ENCODE data around the gene SYT11.
"Not testable (repeated sequence)": the region's sequence is repeated elsewhere in the genome, so short reads cannot be mapped to it uniquely, and the experiment has no call there.

The SYT11 gene, protein sequence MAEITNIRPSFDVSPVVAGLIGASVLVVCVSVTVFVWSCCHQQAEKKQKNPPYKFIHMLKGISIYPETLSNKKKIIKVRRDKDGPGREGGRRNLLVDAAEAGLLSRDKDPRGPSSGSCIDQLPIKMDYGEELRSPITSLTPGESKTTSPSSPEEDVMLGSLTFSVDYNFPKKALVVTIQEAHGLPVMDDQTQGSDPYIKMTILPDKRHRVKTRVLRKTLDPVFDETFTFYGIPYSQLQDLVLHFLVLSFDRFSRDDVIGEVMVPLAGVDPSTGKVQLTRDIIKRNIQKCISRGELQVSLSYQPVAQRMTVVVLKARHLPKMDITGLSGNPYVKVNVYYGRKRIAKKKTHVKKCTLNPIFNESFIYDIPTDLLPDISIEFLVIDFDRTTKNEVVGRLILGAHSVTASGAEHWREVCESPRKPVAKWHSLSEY

DNA sequence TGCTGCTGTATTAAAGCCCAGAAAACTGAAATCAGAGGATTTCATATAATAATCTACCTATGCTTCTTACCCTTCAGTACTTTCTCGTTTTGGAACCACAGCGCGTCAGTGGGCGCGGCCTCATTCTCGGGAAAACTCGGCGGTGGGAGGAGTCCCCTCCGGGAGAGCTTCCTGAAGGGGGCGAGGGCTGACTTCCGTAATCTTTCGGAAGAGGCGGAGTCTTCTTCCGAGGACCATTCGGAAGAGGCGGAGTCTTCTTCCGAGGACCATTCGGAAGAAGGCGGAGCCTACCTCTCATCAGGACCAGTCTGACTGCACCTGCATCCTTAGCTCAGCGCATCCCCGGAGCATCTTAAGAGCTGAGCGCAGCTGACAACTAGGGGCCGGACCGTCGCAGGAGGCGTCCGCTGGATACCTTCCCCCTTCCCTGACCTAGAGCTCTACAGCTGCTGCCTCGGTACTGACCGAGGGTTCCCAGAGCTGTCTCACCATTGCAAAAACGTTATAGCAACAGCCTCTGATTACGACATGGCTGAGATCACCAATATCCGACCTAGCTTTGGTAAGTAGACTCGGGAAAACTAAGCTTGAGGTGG, at the start of gene SYT11:
TSS of gene SYT11 (plus strand) at position 334 of the 596 bp plus-strand sequence. CDS start at position 529, 195 bp downstream.
- DNase-seq = peak; percentile 93

DNA sequence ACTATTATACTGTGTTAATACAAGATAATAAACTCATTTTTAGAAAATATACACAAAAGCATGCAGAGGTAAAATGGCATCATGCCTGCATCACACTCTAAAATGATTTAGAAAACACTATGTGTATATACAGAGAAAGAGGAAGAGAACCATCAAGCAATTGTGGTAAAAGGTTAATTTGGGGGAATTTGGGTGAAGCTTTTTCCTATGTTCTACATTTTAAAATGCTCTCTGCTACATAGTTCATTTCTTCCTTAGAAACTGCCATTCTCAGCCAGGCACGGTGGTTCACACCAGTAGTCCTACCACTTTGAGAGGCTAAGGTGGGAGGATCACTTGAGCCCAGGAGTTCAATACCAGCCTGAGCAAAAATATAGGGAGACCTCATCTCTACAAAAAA, 46.5 kb upstream of the SYT11 start:
- DNase-seq = no peak

DNA sequence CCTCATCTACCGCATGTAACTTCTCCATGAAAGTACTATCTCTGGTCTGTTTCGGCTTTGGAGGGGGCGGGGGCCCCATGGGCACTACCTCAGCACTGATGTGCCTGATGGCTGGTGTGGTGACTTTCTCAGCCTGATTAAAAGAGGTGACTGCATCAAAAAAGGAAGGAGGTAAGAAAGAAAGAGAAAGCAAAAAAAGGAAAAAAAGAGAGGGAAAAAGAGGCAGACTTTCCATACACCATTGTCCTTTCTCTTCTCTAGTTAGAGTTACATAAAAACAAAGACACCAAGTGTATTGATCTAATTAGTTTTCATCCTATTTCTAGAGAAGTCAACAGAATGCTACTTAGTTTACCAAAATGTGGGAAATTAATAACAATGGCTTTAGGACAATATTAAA, 45.7 kb upstream of the SYT11 start:
- DNase-seq = no peak

DNA sequence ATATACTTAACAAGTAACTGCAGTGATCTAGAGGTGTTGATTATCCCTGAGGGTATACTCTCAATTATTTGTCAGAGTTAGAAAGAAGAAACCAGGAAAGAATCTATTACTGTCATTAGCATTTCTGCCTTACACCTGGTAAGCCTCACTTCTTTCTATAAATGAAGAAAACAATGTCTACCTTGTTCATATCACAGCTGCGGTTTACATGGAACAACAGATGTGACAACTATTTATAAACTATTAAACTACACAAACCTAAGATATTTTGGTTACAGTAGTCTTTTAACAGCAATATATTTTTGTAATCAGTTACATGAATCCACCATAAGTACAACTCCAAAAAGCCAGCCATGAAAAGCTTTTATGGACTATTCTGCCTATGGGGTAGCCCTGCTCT, 43.0 kb upstream of the SYT11 start:
- DNase-seq = no peak

DNA sequence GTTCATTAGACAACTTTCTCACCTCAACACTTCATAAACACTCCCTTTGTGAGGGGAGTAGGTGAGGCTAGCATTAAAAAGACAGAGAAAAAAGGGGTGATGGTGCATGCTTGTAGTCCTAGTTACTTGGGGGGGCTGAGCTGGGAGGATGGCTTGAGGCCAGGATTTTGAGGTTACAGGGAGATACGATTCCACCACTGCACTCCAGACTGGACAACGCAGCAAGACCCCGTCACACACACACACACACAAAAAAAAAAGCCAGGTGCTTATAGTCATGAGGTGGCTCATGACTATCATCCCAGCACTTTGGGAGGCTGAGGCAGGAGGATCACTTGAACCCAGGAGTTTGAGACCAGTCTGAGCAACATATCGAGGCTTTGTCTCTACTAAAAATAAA, 31.9 kb upstream of the SYT11 start:
- no peak for DNase-seq

DNA sequence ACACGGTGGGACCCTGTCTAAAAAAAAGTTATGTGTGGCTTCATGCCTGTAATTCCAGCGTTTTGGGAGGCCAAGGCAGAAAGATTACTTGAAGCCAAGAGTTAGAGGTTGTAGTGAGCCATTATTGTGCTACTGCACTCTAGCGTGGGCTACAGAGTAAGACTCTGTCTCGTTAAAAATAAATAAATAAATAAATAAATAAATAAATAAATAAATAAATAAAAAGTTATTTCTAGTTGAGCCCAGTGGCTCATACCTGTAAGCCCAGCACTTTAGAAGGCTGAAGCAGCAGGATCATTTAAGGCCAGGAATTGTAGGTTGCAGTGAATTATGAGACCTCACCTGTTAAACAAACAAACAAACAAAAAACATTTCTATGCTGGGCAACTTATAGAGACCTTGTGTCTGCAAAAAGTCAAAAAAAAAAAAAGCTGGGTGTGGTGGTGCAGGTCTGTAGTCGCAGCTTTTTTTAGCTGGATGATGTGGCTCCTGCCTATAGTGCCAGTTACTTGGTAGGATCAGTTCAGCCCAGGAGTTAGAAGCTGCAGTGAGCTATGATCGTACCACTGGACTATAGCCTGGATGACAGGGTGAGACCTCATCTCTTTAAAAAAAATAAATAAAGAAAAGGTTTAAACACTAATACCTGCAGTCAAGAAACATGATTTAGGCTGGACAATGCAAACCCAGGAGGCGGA, 27.9 kb upstream of the SYT11 start:
- no peak for DNase-seq

DNA sequence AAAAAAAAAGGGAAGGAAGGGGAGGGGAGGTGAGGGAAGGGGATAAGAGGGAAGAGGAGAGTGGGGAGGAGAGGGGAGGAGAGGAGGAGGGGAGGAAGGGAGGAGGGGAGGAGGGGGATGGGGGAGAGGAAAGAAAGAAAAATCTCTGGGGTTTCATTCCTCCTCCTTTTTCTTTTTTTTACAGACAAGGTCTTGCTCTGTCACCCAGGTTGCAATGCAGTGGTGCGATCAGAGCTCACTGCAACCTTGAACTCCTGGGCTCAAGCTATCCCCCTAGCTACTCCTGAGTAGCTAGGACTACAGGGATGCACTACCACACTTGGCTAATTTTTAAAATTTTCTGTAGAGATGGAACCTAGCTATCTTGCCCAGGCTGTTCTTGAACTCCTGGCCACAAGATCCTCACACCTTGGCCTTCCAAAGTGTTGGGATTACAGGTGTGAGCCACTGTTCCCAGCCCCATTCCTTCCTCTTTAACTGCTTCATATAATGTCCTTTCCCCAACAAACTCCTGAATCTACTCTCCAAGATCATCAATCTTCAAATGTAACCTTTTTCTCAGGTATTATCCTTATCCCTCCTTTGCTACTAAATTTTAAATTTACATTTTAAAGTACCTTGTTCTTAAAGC, 25.6 kb upstream of the SYT11 start:
- DNase-seq = no peak

DNA sequence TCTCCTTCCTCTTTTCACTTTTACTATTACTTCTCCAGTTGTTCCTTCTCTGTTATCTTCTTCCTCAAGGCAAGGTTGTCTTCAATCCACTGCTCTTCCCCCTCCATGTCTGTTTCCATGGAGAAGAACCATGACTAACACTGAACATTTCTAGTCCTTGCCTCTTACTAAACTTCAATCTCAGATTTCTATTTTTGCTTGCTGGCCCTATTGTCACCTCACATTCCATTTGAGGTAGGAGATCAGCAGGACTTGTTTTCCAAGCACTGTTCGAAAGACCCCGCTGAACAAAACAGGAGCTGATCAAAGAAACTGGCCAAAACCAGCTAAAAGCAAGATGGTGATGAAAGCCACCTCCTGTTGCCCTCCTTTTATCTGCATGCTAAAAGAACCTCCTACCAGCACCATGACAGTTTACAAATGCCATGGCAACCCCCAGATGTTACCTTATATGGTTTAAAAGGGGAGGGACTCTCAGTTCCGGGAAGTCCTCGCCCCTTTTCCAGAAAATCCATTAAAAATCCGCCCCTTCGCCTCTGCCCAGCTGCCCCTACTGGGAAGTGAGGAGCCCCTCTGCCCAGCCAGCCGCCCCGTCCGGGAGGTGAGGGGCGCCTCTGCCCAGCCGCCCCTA, 25.0 kb upstream of the SYT11 start:
- no peak for DNase-seq

DNA sequence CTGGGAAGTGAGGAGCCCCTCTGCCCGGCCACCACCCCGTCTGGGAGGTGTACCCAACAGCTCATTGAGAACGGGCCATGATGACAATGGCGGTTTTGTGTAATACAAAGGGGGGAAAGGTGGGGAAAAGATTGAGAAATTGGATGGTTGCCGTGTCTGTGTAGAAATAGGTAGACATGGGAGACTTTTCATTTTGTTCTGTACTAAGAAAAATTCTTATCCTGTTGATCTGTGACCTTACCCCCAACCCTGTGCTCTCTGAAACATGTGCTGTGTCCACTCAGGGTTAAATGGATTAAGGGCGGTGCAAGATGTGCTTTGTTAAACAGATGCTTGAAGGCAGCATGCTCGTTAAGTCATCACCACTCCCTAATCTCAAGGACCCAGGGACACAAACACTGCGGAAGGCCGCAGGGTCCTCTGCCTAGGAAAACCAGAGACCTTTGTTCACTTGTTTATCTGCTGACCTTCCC, 24.4 kb upstream of the SYT11 start:
- not testable (repeated sequence) for DNase-seq

DNA sequence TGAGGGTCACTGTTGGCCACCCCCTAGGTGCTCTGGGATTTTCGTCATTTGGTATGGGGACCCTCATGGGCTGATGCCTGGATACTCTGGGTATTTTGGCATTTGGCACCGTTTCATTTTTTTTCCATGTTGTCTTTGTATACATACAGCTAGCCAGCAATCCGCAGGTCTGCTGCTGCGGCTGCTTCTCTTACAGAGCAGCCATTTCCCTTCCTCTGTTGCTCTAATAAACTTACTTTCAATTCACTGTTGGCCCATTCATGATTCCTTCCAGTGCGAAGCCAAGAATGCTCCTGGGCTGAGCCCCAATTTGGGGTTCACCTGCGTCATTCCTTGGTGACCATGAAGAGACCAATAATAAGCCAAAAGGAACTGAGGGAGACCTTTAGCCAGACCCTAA, 23.8 kb upstream of the SYT11 start:
- no peak for DNase-seq

DNA sequence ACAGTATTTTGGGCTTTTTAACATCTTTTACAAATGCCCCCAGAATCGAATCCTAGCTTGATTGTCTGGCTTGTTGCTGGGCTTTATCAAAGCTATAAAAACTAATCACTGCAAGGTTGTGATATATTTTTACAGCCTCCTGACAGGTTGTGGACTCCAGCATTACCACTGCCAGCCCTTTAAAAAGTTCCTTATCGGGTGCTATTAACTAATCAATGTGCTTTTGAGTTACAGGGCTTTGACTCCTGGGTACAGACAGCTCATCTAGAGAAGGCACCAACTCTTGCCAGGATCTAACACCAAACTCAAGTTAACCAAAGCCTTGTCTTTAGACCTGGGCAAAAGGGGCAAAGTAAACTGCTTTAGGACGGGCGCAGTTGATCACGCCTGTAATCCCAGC, 19.0 kb upstream of the SYT11 start:
- DNase-seq = no peak

DNA sequence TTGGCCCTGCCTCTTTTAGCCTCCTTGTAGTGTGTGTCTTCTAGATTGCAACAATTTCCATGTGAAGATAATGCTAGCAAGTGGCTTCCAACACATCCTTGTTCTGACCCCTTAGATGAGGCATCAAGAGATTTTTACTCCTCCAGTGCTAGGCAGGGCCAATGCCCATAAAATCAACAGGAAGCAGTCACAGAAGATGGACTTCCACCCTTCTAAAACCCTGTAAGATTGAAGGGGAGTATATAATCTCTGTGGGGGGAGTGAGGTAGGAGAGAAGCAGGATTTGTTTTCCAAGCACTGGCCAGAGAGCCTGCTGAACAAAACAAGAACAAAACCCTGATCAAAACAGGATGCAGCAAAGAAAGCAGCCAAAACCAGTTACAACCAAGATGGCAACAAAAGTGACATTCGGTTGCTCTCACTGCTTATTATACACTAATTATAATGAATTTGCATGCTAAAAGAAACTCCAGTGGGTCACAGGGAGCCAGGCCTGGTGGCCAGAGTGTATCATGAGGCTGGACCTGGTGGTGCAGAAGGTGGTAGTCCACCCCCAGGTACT, 14.4 kb upstream of the SYT11 start:
- DNase-seq = no peak

DNA sequence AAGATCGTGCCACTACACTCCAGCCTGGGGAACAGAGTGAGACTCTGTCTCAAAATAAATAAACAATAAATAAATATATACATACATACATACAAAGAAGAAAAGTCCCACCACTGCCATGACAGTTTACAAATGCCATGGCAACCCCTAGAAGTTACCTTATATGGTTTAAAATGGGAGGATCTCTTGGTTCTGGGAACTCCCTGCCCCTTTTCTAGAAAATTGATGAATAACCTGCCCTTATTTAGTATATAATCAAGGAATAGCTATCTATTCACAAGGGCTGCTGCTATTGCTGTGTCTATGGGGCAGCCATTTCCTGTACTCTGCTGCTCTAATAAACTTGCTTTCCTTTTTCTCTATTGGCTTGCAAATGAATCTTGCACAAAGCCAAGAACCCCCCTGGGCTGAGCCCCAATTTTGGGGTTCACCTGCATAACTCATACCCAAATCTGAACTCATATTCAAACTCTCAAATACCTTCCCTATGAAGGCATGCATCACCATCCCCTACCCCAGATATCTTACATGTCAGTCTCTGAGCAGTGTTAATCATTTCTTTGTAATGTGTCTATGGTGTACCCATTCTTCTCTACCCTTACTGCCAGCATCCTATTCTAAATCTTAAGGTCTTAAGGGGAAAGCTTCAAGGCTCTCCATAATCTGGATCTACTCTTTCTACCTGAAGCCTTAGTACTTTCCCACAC, 11.4 kb upstream of the SYT11 start:
- DNase-seq = no peak

DNA sequence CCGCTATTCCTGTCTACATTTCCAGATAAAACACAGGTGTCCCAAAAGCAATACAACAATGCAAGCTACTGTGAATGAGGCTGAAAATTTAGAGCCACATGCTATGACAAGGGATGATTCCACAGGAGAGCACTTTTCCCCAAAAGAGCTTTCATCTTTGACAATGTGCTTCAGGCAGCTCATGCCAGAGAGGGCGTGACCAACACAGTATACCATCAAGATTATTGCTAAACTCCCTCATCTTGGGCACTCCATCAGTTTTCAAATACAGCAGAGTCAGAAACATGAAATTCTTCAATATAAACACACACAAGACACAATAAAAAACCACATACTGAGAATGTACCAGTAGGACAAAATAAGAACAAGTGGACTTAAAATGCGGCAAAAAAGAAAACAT, 9.0 kb upstream of the SYT11 start:
- no peak for DNase-seq

DNA sequence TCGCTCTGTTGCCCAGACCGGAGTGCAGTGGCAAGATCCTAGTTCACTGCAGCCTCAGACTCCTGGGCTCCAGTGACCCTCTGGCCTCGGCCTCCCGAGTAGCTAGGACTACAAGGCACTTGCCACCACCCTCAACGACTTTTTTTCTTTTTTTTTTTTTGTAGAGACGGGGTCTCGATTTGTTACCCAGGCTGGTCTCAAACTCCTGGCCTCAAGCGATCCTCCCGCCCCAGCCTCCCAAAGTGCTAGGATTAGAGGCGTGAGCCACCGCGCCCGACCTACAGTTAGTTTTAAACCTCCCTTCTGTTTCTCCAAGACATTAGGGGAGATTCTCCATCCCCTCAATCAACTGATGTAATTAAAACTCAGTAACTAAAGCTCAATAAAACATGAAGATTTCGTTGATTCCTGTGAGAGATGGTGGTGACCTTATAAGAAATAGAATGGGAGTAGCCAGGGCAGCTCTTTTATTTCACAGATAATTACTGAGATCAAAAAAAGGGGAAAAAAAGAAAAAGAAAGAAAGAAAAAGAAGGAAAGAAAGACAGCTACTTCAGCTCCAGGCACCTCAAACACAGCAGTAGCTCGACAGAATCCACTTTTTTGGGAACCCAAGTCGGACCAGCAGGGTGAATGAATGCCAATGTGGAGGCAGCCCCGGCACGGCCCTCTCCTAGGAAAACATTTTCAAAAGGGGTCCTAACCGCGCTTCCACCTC, 3.0 kb upstream of the SYT11 start:
- DNase-seq = no peak

DNA sequence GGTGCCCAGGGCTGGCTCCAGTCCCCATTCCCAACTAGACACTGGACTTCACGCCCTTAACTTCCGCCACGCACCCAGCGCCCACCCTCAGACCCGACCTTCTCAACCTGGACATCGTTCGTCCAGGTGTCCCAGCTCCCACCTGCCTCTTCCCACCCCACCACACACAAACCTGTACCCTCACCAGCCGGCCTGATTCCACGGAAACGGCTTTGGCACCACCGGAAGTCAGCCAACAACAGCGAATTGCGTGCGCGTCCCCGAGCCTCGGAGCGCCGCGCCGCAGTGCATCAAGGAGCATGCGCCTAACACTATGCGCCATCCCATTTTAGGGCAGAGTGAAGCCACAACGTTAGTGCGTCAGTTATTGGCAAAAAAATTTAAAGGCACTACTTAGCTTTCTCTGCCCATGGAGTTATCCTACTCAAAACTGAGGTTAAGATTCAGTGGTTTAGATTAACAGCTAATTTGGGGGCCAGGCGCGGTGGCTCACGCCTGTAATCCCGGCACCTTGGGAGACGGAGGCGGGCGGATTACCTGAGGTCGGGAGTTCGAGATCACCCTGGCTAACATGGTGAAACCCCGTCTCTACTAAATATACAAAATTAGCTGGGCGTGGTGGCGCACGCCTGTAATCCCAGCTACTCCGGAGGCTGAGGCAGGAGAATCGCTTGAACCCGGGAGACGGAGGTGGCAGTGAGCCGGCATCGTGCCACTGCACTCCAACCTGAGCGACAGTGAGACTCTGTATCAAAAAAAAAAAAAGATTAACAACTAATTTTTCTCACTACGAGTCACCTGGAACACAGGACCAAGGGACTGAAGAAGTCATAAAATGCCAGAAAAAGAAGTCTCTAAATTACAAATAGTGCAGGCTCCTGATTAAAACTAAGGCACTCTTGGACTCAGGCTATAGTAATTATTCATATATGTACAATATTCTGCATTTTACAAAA, 2.1 kb upstream of the SYT11 start, which contains the start of gene GON4L:
TSS of gene GON4L (minus strand) at position 240 of the 956 bp plus-strand sequence. CDS start 3,434 bp downstream, outside the sequence.
- peak; percentile 86 for DNase-seq

DNA sequence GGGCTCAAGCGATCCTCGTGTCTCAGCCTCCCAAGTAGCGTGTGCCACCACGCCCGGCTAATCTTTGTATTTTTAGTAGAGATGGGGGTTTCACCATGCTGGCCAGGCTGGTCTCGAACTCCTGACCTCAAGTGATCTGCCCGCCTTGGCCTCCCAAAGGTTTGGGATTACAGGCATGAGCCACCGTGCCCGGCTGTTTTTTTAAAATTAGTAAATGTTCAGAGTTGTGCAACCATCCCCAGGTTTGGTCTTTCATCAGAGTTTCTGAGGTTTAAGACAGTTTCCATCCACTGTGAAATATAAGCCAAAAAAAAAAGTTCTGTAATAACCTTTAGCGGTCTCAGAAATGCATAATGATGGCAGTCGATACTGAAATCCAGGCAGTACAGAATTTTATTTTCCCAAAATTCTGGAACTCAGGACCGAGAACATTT, 550 bp upstream of the SYT11 start:
- no peak for DNase-seq

DNA sequence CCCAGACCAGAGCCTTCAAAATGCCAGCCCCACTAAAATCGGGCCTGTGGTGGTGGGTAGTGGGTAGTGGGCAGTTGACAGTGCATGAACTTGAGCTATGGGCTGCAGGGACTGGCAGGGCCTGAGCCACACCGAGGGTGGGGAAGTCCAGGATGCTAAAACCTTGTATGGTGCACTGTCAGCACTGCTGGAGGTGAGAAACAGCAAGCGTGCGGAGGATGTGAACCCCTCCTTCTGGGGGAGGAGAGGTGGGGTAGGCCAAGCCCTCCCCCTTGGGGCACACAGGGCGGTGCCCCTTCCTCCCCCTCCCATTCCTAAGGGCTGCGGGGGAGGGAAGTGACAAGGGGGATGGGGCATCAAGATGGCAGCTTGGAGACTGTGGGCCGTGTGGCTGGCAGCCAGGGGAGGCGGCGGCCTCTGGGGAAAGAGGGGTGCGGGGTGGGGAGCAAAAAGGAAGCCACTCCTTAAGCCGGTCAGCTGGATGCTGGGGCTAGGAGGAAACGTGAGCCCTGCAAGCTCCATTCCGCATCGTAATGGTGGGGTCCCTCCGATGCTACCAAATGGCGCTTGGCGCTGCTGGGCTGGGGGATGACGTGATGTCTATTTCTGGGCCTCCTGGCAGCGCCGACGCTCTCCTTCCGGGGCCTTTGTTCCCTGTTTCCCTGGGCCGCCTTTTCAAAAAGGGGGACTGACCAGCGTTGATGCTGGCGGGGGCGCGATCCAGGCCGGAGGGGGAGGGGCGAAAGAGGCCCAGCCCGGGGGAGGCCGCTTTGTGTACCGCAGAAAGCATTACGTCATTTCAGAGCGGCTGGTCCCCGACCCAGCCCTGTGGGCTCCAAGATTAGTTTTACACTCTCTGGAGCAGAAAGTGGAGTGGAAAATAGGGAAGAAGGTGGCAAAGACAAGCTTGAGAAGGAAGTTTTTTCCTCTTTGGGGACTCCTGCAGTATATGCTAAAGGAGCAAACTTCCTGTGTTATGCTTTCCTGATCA, 809 bp downstream of the SYT11 start:
- DNase-seq = peak; percentile 51
